Progenitor cell of endocrine pancreas (in vitro differentiated cells): ENCODE results near the gene SKP2. TPM values are rescaled to one million over a fixed set of nuclear protein-coding genes. Genes with fewer than 3 reads are reported as not detected.
"Not testable (repeated sequence)": the region's sequence is repeated elsewhere in the genome, so short reads cannot be mapped to it uniquely, and the experiment has no call there.

Experiments used
- DNase-seq: peaks from one replicate; pipeline ENCODE4 v3.0.0; 2021; ENCODE audit warnings: low spot score; ENCODE audit not compliant: unreplicated experiment
- H3K27ac Mint-ChIP-seq: 2 replicates; pipeline ENCODE4 v1.8.0; 2021; ENCODE audit warnings: mild to moderate bottlenecking, moderate library complexity, mixed read lengths
- H3K27me3 Mint-ChIP-seq: 2 replicates; pipeline ENCODE4 v1.8.0; 2021; ENCODE audit warnings: mixed read lengths
- H3K36me3 Mint-ChIP-seq: 2 replicates; pipeline ENCODE4 v1.8.0; 2022; ENCODE audit warnings: mixed read lengths; ENCODE audit not compliant: insufficient read depth
- H3K4me1 Mint-ChIP-seq: 2 replicates; pipeline ENCODE4 v1.8.0; 2021; ENCODE audit warnings: low read depth, mixed read lengths
- H3K4me3 Mint-ChIP-seq: 2 replicates; pipeline ENCODE4 v1.8.0; 2021; ENCODE audit warnings: low read depth, mild to moderate bottlenecking, moderate library complexity, mixed read lengths
- H3K9me3 Mint-ChIP-seq: 2 replicates; pipeline ENCODE4 v1.8.0; 2021; ENCODE audit warnings: low read depth, mixed read lengths
- CTCF ChIP-seq: fragments of 200-600 bp; sonication (generic); IDR thresholded peaks from one replicate; pipeline ENCODE4 v1.5.0; 2021; ENCODE audit warnings: antibody characterized with exemption, mild to moderate bottlenecking; ENCODE audit not compliant: unreplicated experiment
- total RNA-seq: library from RNA; stranded (reverse); gene quantifications from 2 replicates; pipeline ENCODE4 v1.2.1, GENCODE V29; 2021

Gene SKP2
- total RNA-seq, 1 donor from 2014 or later: 68.4 TPM

DNA sequence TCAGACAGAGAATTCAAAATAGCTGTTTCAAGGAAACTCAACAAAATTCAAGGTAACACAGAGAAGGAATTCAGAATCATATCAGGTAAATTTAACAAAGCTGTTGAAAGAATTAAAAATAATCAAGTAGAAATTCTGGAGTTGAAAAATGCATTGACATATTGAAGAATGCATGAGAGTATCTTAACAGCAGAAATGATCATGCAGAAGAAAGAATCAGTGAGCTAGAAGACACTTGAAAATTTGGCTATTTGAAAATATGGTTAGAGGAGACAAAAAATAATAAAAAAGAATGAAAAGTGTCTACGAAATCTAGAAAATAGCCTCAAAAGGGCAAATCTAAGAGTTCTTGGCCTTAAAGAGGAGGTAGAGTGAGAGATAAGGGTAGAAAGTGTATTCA lies 23.1 kb upstream of the SKP2 start:
- Mint-ChIP-seq H3K4me3 (no peak overlapping the region), H3K27ac (no peak overlapping the region)
- no peak for TF ChIP-seq CTCF

DNA sequence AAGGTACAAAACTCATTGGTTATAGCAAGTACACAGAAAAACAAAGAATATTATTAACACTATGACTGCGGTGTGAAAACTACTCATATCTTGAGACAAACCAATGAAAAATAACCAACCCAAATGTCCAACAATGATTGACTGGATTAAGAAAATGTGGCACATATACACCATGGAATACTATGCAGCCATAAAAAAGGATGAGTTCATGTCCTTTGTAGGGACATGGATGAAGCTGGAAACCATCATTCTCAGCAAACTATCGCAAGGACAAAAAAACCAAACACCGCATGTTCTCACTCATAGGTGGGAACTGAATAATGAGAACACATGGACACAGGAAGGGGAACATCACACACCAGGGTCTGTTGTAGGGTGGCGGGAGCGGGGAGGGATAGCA lies 22.2 kb upstream of the SKP2 start:
- H3K9me3 Mint-ChIP-seq: peaks cover 13% of the 10 kb centered on the region
- peaks cover 25% of the 10 kb centered on the region for H3K36me3 Mint-ChIP-seq
- H3K27me3 Mint-ChIP-seq, H3K4me3 Mint-ChIP-seq, DNase-seq, H3K27ac Mint-ChIP-seq, H3K4me1 Mint-ChIP-seq: not testable (repeated sequence)

More for the DNA sequence above, 23.1 kb upstream of the SKP2 start:
- Mint-ChIP-seq H3K9me3 (peaks cover 13% of the 10 kb centered on the region), H3K36me3 (peaks cover 25% of the 10 kb centered on the region), H3K4me1 (peaks cover 4% of the 10 kb centered on the region), H3K27me3 (no peaks in the 10 kb centered on the region)
- DNase-seq: no peak

- H3K27me3 Mint-ChIP-seq, DNase-seq, H3K4me3 Mint-ChIP-seq, H3K4me1 Mint-ChIP-seq, H3K27ac Mint-ChIP-seq: not testable (repeated sequence)
- Mint-ChIP-seq H3K9me3 (peaks cover 13% of the 10 kb centered on the region), H3K36me3 (peaks cover 22% of the 10 kb centered on the region)
Observed at GRCh38 chr5:36133009-36133408, 18.9 kb upstream of the SKP2 start.

DNA sequence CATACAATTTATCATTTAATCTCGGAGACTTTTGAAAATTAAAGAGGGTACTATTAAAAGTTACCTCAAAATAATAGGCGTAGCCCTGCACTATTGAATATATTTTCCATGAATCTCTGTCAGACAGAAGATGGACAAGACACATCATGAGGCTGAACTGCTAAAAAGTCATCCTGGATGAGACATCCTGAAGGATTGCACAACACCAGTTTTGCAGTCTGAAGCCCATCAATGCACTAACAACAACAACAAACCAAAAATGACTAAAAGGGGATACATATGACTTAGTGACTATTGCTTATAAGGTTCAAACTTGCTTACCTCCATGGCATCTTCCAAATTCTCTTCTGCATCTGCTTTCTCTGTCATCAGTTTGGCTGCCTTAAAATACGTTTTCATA lies 15.9 kb upstream of the SKP2 start:
- Mint-ChIP-seq H3K27me3 (no peaks in the 10 kb centered on the region), H3K27ac (no peak overlapping the region), H3K4me3 (no peak overlapping the region), H3K4me1 (no peaks in the 10 kb centered on the region), H3K9me3 (peaks cover 4% of the 10 kb centered on the region), H3K36me3 (peaks cover 12% of the 10 kb centered on the region)
- DNase-seq: no peak
- no peak for TF ChIP-seq CTCF

GRCh38 chr5:36136581-36136980 lies 15.3 kb upstream of the SKP2 start:
- no peak for DNase-seq
- no peaks in the 10 kb centered on the region for H3K4me1 Mint-ChIP-seq
- no peak overlapping the region for H3K27ac Mint-ChIP-seq
- no peak overlapping the region for H3K4me3 Mint-ChIP-seq
- H3K9me3 Mint-ChIP-seq: peaks cover 4% of the 10 kb centered on the region
- TF ChIP-seq CTCF: no peak
- peaks cover 8% of the 10 kb centered on the region for H3K36me3 Mint-ChIP-seq
- H3K27me3 Mint-ChIP-seq: no peaks in the 10 kb centered on the region

- H3K4me3 Mint-ChIP-seq: no peak overlapping the region
- no peak for TF ChIP-seq CTCF
- H3K36me3 Mint-ChIP-seq: peaks cover 2% of the 10 kb centered on the region
- DNase-seq: no peak
- H3K9me3 Mint-ChIP-seq: no peaks in the 10 kb centered on the region
- no peak overlapping the region for H3K27ac Mint-ChIP-seq
- no peaks in the 10 kb centered on the region for H3K27me3 Mint-ChIP-seq
- H3K4me1 Mint-ChIP-seq: no peaks in the 10 kb centered on the region
Observed at GRCh38 chr5:36138900-36139683, 12.8 kb upstream of the SKP2 start.
